Thyroid gland (tissue), 4 donors: ENCODE data around the gene PCBP3.

ENCODE experiments used
- CTCF ChIP-seq, 6 experiments: fragments of 200-600 bp in 3 of 6; fragments of 450-650 bp in 3 of 6; sonication (generic) in 3 of 6; IDR thresholded peaks; one replicate each; pipeline ENCODE4 v1.5.1; 2016 to 2019; ENCODE audit warnings: antibody characterized with exemption in 6 of 6, mild to moderate bottlenecking in 2 of 6, inconsistent platforms in 1 of 6, moderate library complexity in 1 of 6
- POLR2A ChIP-seq, 2 donors: fragments of 450-650 bp; IDR thresholded peaks; one replicate each; pipeline ENCODE4 v1.6.1; 2017; ENCODE audit warnings: antibody characterized with exemption in 2 of 2, mild to moderate bottlenecking in 2 of 2, moderate library complexity in 1 of 2

- TF ChIP-seq POLR2A (IDR thresholded peaks at IDR 0.05) (no peak), CTCF (IDR thresholded peaks at IDR 0.05) (no peak)
Measured at GRCh38 chr21:45977396-45977795, 333.9 kb downstream of the PCBP3 start.
